ENCODE data around the gene EPHB1. TPM values are rescaled to one million over a fixed set of nuclear protein-coding genes. Genes with fewer than 3 reads are reported as not detected.

The EPHB1 gene
- total and polyA plus RNA-seq, 2 of the 13 experiments (the other 11 are each of a cell fraction or from before 2014, with no cell fraction given), result 0.07 to 0.21 TPM

GRCh38 chr3:135091946-135092345, 296.9 kb downstream of the EPHB1 start:
- Histone ChIP-seq H3K4me2 (ENCODE audit: low read depth, low read length) (no peak overlapping the region), H3K27me3 (ENCODE audit: control insufficient read depth in 1 of 2, insufficient read depth in 2 of 2, low read length in 2 of 2) (no peaks in the 10 kb centered on the region; a peak in 2 of 5 replicates), H3K79me2 (ENCODE audit: insufficient read depth, low read length) (no peaks in the 10 kb centered on the region), H3K9ac (ENCODE audit: insufficient read depth, low read depth, low read length) (no peak overlapping the region), H3K4me1 (ENCODE audit: insufficient read depth, low read length) (no peaks in the 10 kb centered on the region), H3K4me3 (replicated peaks in 1 of 3; ENCODE audit: insufficient read depth in 1 of 3, low read depth in 2 of 3, low read length in 3 of 3) (no peak overlapping the region), H3K27ac (ENCODE audit: extremely low read length, insufficient read depth, low read length) (no peak overlapping the region), H2AFZ (ENCODE audit: low read length) (no peak overlapping the region), H4K20me1 (ENCODE audit: insufficient read depth, low read length) (no peaks in the 10 kb centered on the region), H3K9me3 (ENCODE audit: low read length) (no peaks in the 10 kb centered on the region), H3K36me3 (replicated peaks in 1 of 2; ENCODE audit: control insufficient read depth in 1 of 2, insufficient read depth in 2 of 2, low read length in 2 of 2) (no peaks in the 10 kb centered on the region)
- FAIRE-seq (no peak), ATAC-seq (no peak), DNase-seq (ENCODE audit: low spot score) (no peak)
- POLR2A ChIA-PET, result no interaction called here
- intact Hi-C loops (cut with micrococcal nuclease; ENCODE audit: unreplicated experiment) (no loop called here), in situ Hi-C loops (cut with HindIII; ENCODE audit: extremely low pct_ligation_motif_present, low pct_unique_long_range_greater_than_20kb) (no loop called here)
- 2% methylated on average over 4 of the region's 5 CpGs for WGBS (ENCODE audit: low lambda C conversion rate)
- CTCF ChIA-PET (ENCODE audit: low intra/inter-chr PET ratio, low total read pairs), result no interaction called here
- no TSS peak for BruUV-seq (replicated peaks)
- no peak for TF ChIP-seq POGK (CRISPR knock-in tag; conservative IDR thresholded peaks at IDR 0.05)
- TF ChIP-seq CREB3 (CRISPR knock-in tag; IDR thresholded peaks at IDR 0.05), result no peak
- TF ChIP-seq ZNF30 (CRISPR knock-in tag; IDR thresholded peaks at IDR 0.05), result no peak
- TF ChIP-seq RAD21 (CRISPR knock-in tag; IDR thresholded peaks at IDR 0.05), result no peak
- TF ChIP-seq ZSCAN22 (CRISPR knock-in tag; IDR thresholded peaks at IDR 0.05), result no peak
- no peak for TF ChIP-seq ZNF609 (CRISPR knock-in tag; IDR thresholded peaks at IDR 0.05; ENCODE audit: borderline replicate concordance)
- no peak for TF ChIP-seq ZSCAN31 (CRISPR knock-in tag; IDR thresholded peaks at IDR 0.05; ENCODE audit: low read depth)
- TF ChIP-seq ZSCAN21 (CRISPR knock-in tag; IDR thresholded peaks at IDR 0.05; ENCODE audit: borderline replicate concordance), result no peak
- TF ChIP-seq JUND (CRISPR knock-in tag; IDR thresholded peaks at IDR 0.05), result no peak
- TF ChIP-seq SNAPC2 (CRISPR knock-in tag; IDR thresholded peaks at IDR 0.05), result no peak
- no peak for TF ChIP-seq YEATS4 (CRISPR knock-in tag; IDR thresholded peaks at IDR 0.05; ENCODE audit: borderline replicate concordance)
- TF ChIP-seq ZFP37 (CRISPR knock-in tag; IDR thresholded peaks at IDR 0.05; ENCODE audit: borderline replicate concordance), result no peak
- no peak for TF ChIP-seq ZNF839 (CRISPR knock-in tag; IDR thresholded peaks at IDR 0.05; ENCODE audit: borderline replicate concordance)
- no peak for TF ChIP-seq FUBP1 (CRISPR knock-in tag; IDR thresholded peaks at IDR 0.05; ENCODE audit: borderline replicate concordance)
- TF ChIP-seq HCFC1 (IDR thresholded peaks at IDR 0.05; ENCODE audit: low read depth, low read length), result no peak
- TF ChIP-seq ZNF431 (CRISPR knock-in tag; IDR thresholded peaks at IDR 0.05; ENCODE audit: borderline replicate concordance, low read depth), result no peak
- no peak for TF ChIP-seq U2AF1 (optimal IDR thresholded peaks at IDR 0.05; ENCODE audit: low read depth, low read length)
